Stimulated activated CD8-positive, alpha-beta memory T cell treated with anti-CD3 and anti-CD28 coated beads, Interleukin-4, amount 100 ng/mL, for 48 hours (primary cell): ENCODE measurements around the gene COPS9.

Experiments used
- DNase-seq: peaks from one replicate; pipeline ENCODE4 v3.0.0-alpha.2; 2020

COPS9 gene

DNA sequence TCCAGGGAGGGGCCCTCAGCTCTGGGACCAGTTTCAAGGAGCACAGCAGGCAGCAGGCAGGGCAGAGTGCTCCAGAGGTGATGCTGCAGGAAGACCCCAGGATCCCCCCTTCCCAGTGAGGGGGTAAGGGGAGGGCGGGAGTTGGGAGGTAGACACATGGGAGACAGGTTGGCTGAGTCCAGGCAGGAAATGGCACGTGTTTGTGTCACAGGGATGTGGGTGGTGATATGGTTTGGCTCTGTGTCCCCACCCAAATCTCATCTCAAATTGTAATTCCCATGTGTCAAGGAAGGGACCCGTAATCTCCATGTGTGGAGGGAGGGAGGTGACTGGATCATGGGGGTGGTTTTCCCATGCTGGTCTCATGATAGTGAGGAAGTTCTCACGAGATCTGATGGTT is 29.6 kb upstream of the COPS9 start:
- no peak for DNase-seq

- no peak for DNase-seq
Measured at GRCh38 chr2:240165034-240165433, 28.9 kb upstream of the COPS9 start.

- no peak for DNase-seq
Measured at GRCh38 chr2:240164586-240164985, 28.5 kb upstream of the COPS9 start.

- no peak for DNase-seq
Measured at GRCh38 chr2:240163844-240164574, 27.9 kb upstream of the COPS9 start.

DNA sequence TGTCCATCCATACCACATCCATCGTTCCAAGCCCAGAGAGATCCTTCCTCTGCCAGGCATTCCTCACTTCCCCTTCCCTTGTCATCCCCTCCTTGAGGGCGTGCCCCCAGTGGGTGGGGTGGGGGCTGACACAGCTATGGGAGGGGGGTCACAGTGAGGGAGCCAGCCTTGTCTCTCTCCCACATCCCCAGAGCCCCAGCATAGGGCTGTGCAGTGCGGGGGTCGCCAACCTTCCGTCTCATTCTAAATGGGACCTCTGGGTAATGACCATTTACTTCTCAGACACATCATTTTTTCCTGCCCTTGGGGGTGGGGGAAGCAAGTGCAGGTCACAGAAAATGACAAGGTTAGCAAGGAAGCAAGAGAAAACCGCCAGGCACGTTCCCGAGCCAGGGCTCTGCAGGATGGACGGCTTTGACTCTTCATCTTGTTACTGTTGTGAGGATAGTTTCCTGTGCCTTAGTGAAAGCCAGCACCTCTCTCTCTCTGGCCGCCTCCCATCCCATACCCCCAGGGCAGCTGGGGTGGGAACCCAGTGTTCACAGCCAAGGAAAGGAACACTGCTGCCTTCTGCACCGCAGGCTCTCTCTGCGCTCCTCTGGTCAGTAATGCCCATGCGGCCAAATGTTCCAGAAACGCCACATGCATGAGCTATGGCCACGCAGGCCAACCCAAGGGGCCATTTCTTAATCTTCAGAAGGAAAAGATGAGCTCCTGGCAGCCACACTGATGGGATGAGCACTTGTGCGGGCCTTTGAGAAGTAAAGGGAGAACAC is 27.0 kb upstream of the COPS9 start:
- no peak for DNase-seq

- no peak for DNase-seq
Measured at GRCh38 chr2:240162531-240162930, 26.4 kb upstream of the COPS9 start.

- no peak for DNase-seq
Measured at GRCh38 chr2:240162032-240162431, 25.9 kb upstream of the COPS9 start.

- no peak for DNase-seq
Measured at GRCh38 chr2:240161087-240161750, 25.1 kb upstream of the COPS9 start.

DNA sequence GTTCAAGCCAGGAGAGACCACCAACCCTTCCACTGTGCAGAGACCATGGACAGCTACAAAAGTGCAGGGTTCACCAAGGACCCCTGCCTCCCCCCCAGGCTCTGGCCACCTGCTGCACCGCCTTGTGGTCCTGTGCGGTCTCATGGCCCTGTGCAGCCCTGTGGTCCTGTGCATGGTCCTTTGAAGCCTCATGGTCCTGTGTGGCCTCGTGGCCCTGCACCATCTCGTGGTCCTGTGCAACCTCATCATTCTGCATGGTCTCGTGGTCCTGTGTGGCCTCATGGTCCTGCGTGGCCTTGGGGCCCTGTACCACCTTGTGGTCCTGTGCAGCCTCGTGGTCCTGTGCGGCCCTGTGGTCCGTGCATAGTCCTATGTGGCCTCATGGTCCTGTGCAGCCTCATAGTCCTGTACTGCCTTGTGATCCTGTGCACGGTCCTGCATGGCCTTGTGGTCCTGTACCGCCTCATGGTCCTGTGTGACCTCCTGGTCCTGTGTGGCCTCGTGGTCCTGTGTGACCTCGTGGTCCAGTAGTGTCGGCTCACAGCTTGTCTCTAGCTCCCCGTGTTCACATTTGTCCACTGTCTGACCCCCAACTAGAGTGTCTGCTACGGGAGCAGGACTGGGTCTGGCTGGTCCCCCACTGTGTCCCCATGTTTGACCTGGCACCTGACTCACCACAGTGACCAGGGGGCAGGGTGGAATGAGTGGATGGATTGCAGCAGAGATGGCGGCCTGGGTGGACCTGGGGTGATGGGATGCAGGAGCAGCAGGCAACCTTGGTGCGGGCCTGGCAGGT is 24.4 kb upstream of the COPS9 start:
- no peak for DNase-seq

DNA sequence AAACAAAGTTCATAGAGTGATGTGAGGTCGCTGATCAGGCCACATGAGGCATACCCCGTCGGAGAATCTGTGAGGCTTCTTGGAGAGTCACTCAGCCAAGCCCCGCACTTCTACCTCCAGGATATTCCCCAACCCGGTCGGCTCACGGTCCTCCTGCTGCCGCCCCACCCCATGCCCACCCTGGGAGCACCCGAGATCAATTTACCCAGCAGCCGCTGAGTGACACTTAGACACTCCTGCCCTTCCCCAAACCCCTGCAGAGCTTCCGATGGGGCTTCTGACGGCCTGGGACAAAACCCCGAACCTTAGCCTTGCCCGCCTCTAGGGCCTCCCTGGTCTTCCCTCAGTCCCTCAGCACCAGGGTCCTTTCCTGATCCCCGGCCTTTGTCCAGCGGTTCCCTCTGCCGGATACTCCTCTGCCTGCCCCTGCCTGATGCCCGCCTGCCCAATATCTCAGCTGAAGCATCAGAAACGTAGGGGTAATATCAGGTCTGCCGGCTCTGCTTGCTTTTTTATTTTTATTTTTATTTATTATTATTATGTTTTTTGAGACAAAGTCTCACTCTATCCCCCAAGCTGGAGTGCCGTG is 23.2 kb upstream of the COPS9 start:
- DNase-seq, result no peak

GRCh38 chr2:240157147-240157470 is 21.0 kb upstream of the COPS9 start:
- no peak for DNase-seq

- DNase-seq, result no peak
Measured at GRCh38 chr2:240156435-240157146, 20.5 kb upstream of the COPS9 start.

GRCh38 chr2:240155745-240156390 is 19.8 kb upstream of the COPS9 start:
- DNase-seq, result no peak

DNA sequence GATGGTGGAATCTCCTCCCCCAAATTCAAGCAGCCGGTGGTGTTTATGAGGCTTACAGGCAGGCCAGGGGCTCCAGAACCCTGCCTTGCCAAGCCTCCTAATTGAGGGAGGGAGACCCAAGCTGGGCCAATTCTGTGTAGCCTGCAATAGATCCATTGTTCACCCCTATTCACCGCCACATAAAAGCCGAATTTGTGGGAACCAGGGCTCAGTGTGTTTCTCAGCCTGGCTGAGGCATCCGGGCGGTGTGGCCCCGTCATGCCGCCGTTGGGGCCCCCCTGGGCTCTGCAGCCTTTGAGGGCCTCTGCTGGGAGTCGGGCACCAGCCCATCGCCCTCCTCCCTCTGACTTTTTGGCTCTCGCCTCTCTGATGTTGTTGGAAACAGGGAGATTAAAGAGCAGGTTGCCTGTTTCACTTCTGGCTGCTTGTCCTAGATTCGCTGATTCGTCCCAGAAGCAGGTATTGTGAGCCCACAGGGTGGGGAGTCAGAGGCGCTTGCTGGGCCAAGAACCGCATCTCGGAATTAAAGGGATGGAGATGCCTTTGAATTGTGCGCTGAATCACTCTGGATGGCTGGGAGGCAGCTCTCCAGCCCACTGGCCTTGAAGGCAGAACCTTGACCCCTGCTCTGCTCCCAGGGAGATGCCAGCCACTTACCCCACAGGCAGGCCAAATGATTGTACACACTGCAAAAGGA is 19.1 kb upstream of the COPS9 start:
- no peak for DNase-seq

DNA sequence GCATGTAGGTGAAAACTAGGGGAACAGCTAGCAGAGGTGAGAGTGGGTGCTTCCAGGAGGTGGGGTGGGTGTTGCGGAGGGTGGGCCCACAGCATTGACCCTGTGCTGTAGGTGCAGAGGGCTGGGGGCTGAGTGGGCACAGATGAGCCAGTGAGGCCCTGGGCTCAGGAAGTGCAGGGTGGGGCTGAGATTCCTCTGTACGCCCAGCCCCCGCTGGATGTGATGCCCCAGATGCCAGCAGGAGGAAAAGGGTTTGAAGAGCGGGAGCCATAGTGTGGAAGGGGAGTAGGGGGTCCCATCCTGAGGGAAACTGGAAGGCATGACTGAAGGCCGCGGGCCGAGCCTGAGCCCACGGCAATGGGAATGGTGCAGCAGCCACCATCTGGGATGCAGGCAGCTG is 18.5 kb upstream of the COPS9 start:
- DNase-seq, result no peak

- no peak for DNase-seq
Measured at GRCh38 chr2:240153418-240153817, 17.3 kb upstream of the COPS9 start.

DNA sequence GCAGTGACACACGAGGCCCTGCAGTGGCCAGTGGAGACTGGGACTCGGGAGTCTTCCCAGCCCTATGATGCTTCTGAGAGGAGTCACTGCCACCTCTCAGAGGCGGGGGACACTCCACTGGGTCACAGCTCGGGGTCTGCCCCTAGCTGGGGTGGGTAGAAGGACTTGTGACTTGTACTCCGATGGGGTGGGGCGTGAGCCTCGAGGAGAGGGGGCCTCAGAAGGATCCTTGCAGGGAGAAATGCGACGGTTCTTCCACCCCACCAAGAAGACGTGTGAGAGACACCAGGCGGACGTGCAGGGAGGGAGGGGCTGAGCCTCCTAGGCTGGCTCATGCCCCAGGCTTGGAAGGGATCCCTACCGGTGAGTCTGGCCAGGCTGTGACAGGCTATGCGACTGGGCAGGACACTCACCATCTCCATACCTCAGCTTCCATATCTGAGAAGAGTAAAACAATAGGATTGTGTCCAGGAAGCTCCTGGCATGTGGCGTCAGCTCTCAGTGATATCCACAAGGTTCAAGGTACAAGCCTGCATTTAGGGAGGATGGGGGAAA is 15.4 kb upstream of the COPS9 start:
- DNase-seq, result no peak

DNA sequence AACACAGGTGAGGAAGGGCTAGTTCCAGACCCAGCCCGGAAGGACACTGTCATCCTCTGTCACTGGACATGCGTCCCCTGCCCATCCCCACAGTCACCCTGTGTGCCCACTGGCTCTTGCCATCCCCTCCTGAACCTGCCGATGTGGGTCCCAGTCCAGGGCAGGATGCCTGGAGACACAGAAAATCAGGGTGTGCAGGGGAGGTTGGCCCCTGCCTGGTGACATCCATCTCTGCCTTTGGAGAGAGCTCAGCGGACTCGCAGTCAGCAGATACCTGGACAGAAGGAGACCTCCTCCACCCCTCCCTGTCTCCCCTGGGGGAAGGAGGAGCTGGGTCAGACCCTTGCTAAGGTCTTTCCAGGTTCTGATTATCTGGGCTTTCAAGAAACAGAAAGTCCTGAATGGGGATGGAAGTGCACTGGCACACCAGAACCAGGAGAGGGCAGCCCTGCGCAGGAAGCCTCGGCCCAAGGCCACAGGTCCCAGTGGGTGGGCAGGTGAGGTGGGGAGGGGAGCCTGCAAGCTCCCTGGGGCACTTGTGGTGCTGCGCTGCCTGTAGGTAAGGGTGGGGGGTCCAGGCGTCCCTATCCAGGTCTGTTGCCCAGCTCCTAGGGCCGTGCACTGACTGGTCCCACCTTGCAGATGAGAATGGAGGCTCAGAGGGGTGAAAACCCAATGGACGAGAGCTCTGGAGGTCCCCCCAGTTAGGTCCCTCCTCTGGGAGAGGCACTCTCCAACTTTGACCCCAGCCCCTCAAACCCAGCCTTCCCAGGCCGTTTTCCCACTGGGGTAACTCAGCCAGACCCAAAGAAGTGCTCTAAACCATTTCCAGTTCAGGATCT is 14.1 kb upstream of the COPS9 start:
- DNase-seq, result peak; percentile 65

DNA sequence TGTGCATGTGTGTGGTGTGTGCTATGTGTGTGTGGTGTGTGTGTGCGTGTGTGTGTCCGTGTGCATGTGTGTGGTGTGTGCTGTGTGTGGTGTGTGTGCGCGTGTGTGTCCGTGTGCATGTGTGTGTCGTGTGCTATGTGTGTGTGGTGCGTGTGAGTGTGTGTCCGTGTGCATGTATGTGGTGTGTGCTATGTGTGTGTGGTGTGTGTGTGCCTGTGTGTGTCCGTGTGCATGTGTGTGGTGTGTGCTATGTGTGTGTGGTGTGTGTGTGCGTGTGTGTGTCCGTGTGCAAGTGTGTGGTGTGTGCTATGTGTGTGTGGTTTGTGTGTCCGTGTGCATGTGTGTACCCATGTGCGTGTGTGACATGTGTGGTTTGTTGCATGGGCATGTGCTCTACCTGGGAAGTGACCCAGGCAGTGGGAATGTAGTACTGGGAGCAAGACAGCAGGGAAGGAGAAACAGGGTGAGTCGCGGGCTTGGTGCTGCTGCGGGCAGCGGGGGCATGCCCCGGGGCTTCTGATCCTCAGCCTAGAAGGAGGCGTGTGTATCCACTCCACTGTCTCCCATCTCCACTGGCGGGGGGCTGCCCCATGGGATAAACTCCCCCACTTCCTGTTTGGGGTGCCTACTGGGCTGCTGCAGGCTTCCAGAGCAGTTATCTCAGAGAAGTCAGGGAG is 11.9 kb upstream of the COPS9 start:
- no peak for DNase-seq
